HG03064 (cell line): ENCODE measurements around the gene VEPH1.

Experiments used
- ATAC-seq: cut with Tn5 transposase; IDR thresholded peaks from one replicate; pipeline ENCODE4 v1.9.1; 2021; ENCODE audit warnings: low read depth; ENCODE audit not compliant: unreplicated experiment

VEPH1 gene

GRCh38 chr3:157526036-157526435 is 22.8 kb upstream of the VEPH1 start:
- ATAC-seq, result no peak

DNA sequence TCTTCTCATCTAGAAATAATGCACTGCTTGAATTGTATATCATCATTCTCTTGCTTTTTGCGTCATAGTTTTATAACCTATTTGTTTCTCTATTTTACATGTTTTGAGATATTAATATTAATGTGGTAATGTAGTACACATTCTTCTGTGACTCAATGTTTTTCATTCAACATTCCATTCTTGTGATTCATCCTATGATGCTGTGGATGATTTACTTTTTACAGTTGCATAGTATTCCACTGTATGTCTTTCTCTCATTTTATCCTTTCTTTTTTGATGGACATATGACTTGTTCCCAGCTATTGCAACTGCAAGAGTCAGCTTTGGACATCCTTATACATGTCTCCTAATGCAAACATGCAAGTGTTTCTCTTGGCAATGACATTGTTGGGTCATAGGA is 20.6 kb upstream of the VEPH1 start:
- ATAC-seq, result no peak

DNA sequence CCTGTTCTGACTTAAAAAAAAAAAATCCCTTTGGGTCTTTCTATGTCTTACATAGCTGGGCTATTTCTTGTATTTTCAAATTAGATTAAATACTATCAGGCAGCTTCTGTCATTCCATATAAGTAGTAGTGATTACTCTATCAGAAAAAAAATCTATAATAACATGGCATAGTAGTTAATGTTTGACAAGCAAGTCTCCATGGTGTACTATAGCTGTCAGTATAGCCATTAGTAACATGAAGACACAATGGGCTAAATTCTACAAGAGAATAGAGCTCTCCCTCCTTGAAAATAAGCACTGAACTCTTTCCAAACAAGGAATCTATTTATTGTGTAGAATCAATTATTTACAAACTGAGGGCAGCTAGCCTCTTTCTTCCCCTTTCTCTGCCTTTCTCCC is 19.4 kb upstream of the VEPH1 start:
- no peak for ATAC-seq

GRCh38 chr3:157520485-157521150 is 17.4 kb upstream of the VEPH1 start:
- ATAC-seq, result no peak

DNA sequence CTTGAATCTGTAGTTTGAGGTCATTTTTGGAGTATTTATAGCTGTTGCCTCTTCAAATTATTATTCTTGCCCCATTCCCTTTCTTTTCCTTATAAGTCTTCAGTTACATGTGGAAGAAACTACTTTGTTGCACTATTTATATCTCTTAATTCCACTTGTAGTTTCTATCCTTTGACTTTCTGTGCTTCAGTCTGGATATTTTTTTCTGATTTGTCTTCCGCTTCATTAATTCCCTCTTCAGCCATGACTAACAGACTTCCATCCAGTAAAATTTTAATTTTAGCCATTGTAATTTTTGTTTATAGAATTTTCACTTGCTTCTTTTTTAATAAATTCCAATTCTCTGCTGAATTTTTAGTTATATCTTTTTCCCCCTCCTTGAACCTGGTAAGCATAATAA is 15.7 kb upstream of the VEPH1 start:
- ATAC-seq, result no peak

DNA sequence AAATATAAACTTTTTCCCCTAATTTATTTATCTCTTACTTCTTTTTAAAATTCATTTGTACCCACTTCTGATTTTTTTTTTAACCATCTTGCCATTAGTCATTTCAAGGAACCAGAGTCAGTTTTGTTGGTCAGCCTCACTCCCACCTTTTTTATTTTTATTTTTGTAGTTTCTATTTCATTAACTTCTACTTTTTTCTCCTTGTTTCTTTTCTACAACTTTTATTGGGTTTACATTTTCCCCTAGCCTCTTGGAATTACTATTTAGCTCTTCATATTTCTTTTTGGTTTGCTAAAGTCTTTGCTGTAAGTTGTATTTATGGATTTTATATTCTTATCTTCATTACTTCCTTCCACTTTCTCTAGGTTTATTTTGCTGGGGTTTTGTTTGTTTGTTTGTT is 13.7 kb upstream of the VEPH1 start:
- ATAC-seq, result no peak

DNA sequence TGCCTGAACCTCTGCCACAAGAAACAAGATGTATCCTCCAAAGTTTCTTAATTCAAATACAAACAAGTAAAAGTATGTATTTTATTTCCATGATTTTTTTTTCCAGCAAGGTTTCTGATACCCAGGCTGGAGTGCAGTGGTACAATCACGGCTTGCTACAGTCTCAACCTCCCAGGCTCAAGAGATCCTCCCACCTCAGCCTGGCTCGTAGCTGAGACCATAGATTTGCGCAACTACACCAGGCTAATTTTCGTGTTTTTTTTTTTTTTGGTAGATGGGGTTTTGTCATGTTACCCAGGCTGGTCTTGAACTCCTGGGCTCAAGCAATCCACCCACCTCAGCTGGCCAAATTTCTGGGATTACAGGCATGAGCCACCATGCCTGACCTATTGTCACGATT is 12.2 kb upstream of the VEPH1 start:
- ATAC-seq, result no peak

DNA sequence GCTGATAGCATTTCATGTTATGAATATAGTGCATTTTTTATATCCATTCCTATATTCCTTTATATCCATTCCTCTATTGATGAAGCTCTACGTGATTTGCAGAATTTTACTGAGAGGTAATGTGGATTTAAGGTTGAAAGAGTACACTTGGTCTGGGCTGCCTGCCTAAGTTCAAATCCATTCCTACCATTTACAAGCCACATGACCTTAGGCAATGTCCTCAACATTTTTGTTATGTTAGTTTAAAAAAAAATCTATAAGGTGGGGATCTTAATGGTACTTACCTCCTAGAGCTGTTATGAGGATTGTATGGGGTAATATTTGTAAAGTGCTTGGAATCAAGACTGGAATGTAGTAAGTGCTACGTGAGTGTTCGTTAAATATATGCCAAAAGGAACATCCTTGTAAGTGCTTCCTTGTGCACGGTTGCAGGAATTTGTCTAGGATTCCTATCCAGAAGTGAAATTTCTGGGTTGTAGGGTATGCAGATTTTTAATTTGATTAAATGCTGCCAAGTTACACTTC is 11.2 kb upstream of the VEPH1 start:
- no peak for ATAC-seq

DNA sequence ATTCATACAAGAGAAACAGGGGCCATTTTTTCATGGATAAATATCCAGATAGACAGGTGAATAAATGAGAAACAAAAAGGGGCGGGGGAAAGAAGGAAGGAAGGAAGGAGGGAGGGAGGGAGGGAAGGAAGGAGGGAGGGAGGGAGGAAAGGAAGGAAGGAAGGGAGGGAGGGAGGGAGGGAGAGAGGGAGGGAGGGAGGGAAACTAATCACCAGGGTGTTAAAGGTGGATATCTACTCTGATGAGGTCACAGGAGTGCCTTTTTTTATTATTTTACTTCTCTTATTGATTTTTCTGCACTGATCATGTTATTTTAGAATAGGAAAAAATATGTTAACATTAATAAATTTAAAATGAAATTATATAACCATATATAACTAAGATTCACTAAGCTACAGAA is 10.4 kb upstream of the VEPH1 start:
- no peak for ATAC-seq

GRCh38 chr3:157512534-157512933 is 9.3 kb upstream of the VEPH1 start:
- ATAC-seq, result no peak

DNA sequence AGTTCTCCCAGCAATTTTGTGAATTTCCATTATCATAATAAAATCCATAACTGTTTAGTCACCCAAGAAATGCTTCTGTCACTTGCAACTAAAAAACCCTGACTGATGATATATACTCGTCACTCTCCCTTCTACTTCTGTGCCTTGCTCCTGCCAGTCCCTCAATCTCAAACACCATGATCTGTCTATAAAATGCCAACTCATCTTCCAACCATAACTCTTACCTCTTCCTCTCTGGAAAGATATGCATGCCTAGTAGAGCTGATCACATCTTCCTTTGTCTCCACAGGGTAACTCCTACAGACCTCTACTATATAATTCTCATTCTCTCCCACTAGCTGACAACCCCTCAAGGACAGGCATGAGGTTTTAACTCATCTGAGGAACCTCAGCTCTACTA is 5.2 kb upstream of the VEPH1 start:
- no peak for ATAC-seq

DNA sequence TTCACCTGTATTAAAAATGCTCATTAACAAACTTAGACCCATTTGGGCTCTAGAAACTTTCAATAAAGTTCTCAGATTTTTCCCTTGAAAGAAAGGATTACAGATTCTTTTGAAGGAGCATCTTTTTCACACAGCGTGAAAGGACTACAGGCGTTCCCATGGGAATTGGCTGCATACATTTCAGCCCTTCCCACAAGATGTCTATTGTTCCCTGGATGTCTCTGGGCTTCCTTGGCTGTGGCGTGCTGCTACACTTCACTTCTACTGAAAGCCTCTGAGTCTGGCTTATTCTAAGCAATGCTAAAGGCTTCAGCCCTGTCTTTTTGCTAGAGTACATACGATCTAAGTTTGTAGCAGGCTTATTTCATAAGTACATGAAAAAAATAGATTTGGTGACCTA is 1.4 kb downstream of the VEPH1 start:
- ATAC-seq, result no peak

DNA sequence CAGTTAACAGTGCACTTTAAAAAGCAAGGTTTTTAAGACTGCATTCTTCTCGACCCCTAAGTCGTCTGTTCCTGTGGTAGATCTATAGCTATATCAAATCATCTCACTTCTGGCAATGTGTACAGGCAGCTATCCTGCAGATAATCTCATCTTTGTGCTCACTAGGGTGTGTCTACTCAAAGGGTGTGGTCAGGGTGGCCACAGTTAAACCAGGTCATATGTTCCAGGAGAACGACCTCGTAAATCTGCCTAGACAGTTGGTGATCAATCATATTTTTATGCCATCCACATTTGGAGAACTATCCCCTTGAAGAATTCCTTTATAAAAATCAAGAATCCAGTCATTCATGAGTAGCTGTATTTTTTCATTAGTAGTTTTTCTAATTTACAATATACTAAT is 3.0 kb downstream of the VEPH1 start:
- ATAC-seq, result no peak

GRCh38 chr3:157499342-157499963 is 3.8 kb downstream of the VEPH1 start:
- ATAC-seq, result no peak

- no peak for ATAC-seq
Observed at GRCh38 chr3:157498371-157498770, 4.8 kb downstream of the VEPH1 start.

DNA sequence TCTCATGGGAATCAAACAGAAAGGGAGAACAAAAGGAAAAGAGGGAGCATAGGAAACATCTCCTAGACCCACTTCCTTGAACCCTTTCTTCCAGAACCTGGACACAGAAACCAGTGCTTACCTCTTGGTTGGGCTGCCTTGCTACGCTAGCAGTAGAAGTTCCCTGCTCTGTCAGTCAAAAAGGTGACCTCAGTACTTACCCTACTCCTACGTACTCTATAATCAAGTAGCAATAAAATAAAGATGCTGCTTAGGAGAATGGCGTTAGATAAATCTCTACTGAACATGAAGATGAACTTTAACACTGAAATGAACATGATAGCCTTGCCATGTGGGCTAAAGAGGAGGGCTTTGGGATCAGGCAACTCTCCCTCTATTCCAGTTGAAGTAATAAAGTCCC is 7.4 kb downstream of the VEPH1 start:
- no peak for ATAC-seq

DNA sequence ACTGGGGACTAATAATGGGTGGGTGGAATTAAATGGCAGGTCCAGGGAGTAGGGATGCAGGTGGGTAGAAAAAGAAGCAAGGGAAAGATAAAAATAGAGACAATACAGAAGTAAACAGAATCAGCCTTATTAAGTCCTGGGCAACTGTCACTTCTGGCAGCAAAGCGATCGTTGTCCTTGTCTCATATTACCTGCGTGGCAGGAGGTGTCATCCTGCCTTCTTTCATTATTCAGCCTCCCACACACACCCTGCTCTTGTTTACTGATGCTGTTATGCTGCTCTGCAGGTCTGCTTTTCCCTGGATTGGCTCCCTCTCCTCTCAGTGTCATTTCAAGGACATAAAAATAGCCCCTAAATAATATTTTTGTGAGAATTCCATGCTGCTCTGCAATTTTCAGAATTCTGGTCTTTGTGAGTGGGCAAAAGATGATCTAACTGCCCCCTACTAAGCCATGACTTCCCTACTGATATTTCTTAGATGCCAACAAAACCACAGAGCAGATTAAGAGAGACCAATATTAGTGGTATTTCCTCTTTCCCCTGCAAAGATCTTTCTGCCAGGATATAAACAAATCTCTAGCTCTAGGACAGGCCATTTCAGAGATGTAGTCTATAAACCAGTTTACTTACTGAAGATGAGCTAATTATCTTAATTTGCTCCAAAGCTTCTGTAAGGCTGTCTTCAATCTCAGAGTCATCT is 8.5 kb downstream of the VEPH1 start:
- ATAC-seq, result no peak

DNA sequence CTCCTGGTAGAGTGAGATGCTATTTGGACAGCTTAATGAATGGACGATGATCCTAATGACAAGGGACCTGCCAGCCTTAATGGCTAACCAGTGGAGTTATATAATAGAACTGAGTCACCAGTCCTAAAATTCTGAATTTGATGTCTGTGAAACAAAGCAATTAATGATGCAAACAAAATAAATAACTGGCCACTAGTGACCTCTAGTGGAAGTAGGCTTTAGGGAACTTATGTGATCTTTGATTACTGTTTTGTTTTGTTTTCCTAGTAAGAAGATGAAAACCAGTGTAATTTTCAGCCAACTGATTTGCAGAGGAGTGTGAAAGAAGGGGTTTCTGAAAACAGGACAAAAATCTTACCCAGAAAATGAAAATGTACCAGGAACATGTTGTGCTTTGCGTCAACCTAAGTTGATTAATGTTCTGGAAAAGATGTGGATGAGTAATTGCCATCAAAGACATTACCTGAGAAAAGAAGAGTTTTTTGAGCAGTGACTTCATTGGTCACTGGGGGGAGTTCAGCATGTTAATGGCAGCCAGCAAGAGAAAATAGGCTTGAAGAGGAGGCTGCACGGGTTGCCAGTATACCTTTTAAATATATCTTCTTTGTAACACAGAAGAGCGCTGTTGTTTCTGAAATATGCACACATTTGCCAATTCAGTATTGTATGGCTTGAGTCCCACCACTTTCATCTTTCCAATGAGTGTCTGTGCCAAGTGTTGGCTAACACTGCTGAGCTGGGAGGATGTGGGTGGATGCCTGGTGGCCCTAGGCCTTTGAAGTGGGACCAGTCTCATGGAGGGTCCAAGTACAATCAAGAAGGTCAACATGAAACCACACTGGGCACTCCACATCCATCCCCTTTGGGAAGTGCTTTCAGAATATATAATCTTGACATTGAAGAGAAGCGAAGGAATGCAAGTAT is 9.3 kb downstream of the VEPH1 start:
- ATAC-seq, result no peak

DNA sequence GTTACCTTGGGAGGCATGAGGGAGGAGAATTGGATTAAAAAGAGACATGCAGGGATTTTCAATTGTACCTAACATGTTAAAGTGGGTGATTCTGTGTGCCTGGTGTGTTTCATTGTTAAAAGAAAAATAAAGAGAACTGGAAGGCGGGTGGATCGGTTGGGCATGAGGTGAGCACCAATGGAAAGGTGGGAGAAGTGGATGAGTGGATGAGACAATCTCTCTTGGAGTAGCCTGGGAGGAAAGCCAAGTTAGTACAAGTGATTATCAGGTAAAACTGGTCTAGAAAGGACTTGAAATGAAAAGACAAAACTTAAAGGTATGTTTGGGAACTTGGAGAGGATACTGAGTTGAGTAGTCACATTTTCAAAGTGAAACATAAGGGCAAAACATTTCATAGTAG is 12.1 kb downstream of the VEPH1 start:
- no peak for ATAC-seq

- ATAC-seq, result no peak
Observed at GRCh38 chr3:157488144-157488543, 15.1 kb downstream of the VEPH1 start.

- ATAC-seq, result no peak
Observed at GRCh38 chr3:157487339-157487738, 15.9 kb downstream of the VEPH1 start.
